ENCODE measurements around the gene PLEKHG1. TPM values are rescaled to one million over a fixed set of nuclear protein-coding genes. Genes with fewer than 3 reads are reported as not detected.

PLEKHG1 gene
- total and polyA plus RNA-seq, 4 donors, result 3.0 to 11.9 (median 5.2) TPM

GRCh38 chr6:150604467-150604866, 4.8 kb downstream of the PLEKHG1 start (continued):
- TF ChIP-seq, protein P1, sequence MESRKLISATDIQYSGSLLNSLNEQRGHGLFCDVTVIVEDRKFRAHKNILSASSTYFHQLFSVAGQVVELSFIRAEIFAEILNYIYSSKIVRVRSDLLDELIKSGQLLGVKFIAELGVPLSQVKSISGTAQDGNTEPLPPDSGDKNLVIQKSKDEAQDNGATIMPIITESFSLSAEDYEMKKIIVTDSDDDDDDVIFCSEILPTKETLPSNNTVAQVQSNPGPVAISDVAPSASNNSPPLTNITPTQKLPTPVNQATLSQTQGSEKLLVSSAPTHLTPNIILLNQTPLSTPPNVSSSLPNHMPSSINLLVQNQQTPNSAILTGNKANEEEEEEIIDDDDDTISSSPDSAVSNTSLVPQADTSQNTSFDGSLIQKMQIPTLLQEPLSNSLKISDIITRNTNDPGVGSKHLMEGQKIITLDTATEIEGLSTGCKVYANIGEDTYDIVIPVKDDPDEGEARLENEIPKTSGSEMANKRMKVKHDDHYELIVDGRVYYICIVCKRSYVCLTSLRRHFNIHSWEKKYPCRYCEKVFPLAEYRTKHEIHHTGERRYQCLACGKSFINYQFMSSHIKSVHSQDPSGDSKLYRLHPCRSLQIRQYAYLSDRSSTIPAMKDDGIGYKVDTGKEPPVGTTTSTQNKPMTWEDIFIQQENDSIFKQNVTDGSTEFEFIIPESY (IDR thresholded peaks at IDR 0.05), result no peak
- TF ChIP-seq HNF4A (conservative IDR thresholded peaks at IDR 0.05) (no peak), FOXA1 (IDR thresholded peaks at IDR 0.05) (no peak), FOXA2 (IDR thresholded peaks at IDR 0.05) (no peak), SP1 (IDR thresholded peaks at IDR 0.05) (no peak), TAF1 (conservative IDR thresholded peaks at IDR 0.05) (no peak), JUND (IDR thresholded peaks at IDR 0.05) (no peak), GABPA (IDR thresholded peaks at IDR 0.05 in 1 of 2, conservative IDR thresholded peaks at IDR 0.05 in 1 of 2) (no peak), NR2F2 (IDR thresholded peaks at IDR 0.05) (no peak), HNF4G (IDR thresholded peaks at IDR 0.05) (no peak), YY1 (IDR thresholded peaks at IDR 0.05) (no peak), ATF3 (IDR thresholded peaks at IDR 0.05) (no peak), RXRA (IDR thresholded peaks at IDR 0.05) (no peak)

DNA sequence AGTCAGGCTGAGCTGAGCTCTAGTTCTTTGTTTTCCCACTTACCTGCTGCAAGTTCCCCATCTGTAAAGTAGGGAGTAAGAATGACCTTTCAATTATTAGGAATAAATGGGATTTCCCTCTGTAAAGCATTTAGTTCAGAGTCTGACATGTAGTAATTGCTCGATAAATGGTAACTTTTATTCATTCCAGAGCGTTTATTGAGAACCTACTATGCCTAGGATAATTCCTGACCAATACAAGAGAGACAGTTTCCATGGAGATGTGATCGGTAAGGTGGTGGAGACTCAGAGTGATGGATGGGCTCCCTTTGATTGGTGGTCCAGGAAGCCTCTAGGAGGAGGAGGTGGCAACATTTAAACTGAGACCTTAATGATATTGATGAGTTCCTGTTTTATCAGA, 5.6 kb downstream of the PLEKHG1 start:
- no peak for TF ChIP-seq RAD21 (IDR thresholded peaks at IDR 0.05)
- no peak for TF ChIP-seq YY1 (IDR thresholded peaks at IDR 0.05)
- TF ChIP-seq FOXA2 (IDR thresholded peaks at IDR 0.05), result no peak
- no peak for TF ChIP-seq ATF3 (IDR thresholded peaks at IDR 0.05)
- no peak for TF ChIP-seq GABPA (IDR thresholded peaks at IDR 0.05 in 1 of 2, conservative IDR thresholded peaks at IDR 0.05 in 1 of 2)
- no peak for TF ChIP-seq NR2F2 (IDR thresholded peaks at IDR 0.05)
- H3K27ac ChIP-seq (ENCODE audit: low read depth in 1 of 2, low read length in 2 of 2), result no peak overlapping the region
- no peaks in the 10 kb centered on the region for H3K9me3 ChIP-seq (ENCODE audit: control insufficient read depth in 4 of 4, low read length in 3 of 4)
- no peak for DNase-seq (ENCODE audit: low spot score)
- peaks cover 0 to 4% (median 3%) of the 10 kb centered on the region in 4 donors for H3K4me1 ChIP-seq (ENCODE audit: control insufficient read depth in 4 of 4, insufficient read depth in 4 of 4, low read length in 3 of 4)
- no peaks in the 10 kb centered on the region for H3K36me3 ChIP-seq (ENCODE audit: control insufficient read depth in 4 of 4, insufficient read depth in 3 of 4, low read depth in 1 of 4, low read length in 3 of 4)
- WGBS, result 96% methylated on average over 3 of the region's 3 CpGs
- no peak overlapping the region for H3K4me3 ChIP-seq (ENCODE audit: low read depth in 1 of 3, low read length in 3 of 3)
- H3K27me3 ChIP-seq (ENCODE audit: control insufficient read depth in 4 of 4, insufficient read depth in 4 of 4, low read length in 3 of 4), result no peaks in the 10 kb centered on the region
- no peak overlapping the region for H3K9ac ChIP-seq (ENCODE audit: low read depth in 1 of 2, low read length in 2 of 2)

GRCh38 chr6:150606168-150606591, 6.5 kb downstream of the PLEKHG1 start:
- no peaks in the 10 kb centered on the region for H3K9me3 ChIP-seq (ENCODE audit: control insufficient read depth in 4 of 4, low read length in 3 of 4)
- H3K4me3 ChIP-seq (ENCODE audit: low read depth in 1 of 3, low read length in 3 of 3), result no peak overlapping the region
- H3K27me3 ChIP-seq (ENCODE audit: control insufficient read depth in 4 of 4, insufficient read depth in 4 of 4, low read length in 3 of 4), result no peaks in the 10 kb centered on the region
- no peak overlapping the region for H3K9ac ChIP-seq (ENCODE audit: low read depth in 1 of 2, low read length in 2 of 2)
- H3K36me3 ChIP-seq (ENCODE audit: control insufficient read depth in 4 of 4, insufficient read depth in 3 of 4, low read depth in 1 of 4, low read length in 3 of 4), result no peaks in the 10 kb centered on the region
- 79% methylated on average over 3 of the region's 3 CpGs for WGBS
- DNase-seq (ENCODE audit: low spot score), result no peak
- H3K27ac ChIP-seq (ENCODE audit: low read depth in 1 of 2, low read length in 2 of 2), result no peak overlapping the region
- H3K4me1 ChIP-seq (ENCODE audit: control insufficient read depth in 4 of 4, insufficient read depth in 4 of 4, low read length in 3 of 4), result peaks cover 0 to under 1% (median under 1%) of the 10 kb centered on the region in 4 donors
- TF ChIP-seq FOXA2 (IDR thresholded peaks at IDR 0.05), result no peak
- no peak for TF ChIP-seq EGR1 (IDR thresholded peaks at IDR 0.05; ENCODE audit: low read depth in 2 of 2)
- no peak for TF ChIP-seq JUND (IDR thresholded peaks at IDR 0.05)
- TF ChIP-seq, protein P1 (IDR thresholded peaks at IDR 0.05), result no peak
- TF ChIP-seq GABPA (IDR thresholded peaks at IDR 0.05 in 1 of 2, conservative IDR thresholded peaks at IDR 0.05 in 1 of 2), result no peak
- TF ChIP-seq FOXA1 (IDR thresholded peaks at IDR 0.05), result no peak
- TF ChIP-seq YY1 (IDR thresholded peaks at IDR 0.05), result no peak
- TF ChIP-seq RXRA (IDR thresholded peaks at IDR 0.05), result no peak
- no peak for TF ChIP-seq REST (IDR thresholded peaks at IDR 0.05)
- no peak for TF ChIP-seq CTCF (IDR thresholded peaks at IDR 0.05; ENCODE audit: low read depth, low read length, missing input control)
- no peak for TF ChIP-seq ATF3 (IDR thresholded peaks at IDR 0.05)

Measured in liver (tissue), 9 donors.